Upper lobe of left lung (tissue), 6 donors: Measurements from ENCODE around the gene CD109. TPM values are rescaled to one million over a fixed set of nuclear protein-coding genes. Genes with fewer than 3 reads are reported as not detected.

Source experiments
- ATAC-seq, 2 donors: fragments of 200-7000 bp; cut with Tn5 transposase; one replicate each; pipeline ENCODE4 v1.9.1; 2022; ENCODE audit warnings: mild to moderate bottlenecking in 2 of 2, moderate library complexity in 2 of 2; ENCODE audit not compliant: low FRiP score in 2 of 2
- DNase-seq, 2 donors: peaks; one replicate each; pipeline ENCODE4 v3.0.0-alpha.2; 2019 to 2020
- H3K27ac ChIP-seq, 4 donors: fragments of 200-600 bp; sonication (generic); one replicate each; pipeline ENCODE4 v1.5.1; 2016 to 2019
- H3K27me3 ChIP-seq, 4 donors: fragments of 200-600 bp; sonication (generic); one replicate each; pipeline ENCODE4 v1.5.1; 2017 to 2019
- H3K36me3 ChIP-seq, 4 donors: fragments of 200-600 bp; sonication (generic); one replicate each; pipeline ENCODE4 v1.5.1; 2016 to 2019
- H3K4me1 ChIP-seq, 4 donors: fragments of 200-600 bp; sonication (generic); one replicate each; pipeline ENCODE4 v1.5.1; 2018 to 2019
- H3K4me3 ChIP-seq, 4 donors: fragments of 200-600 bp; sonication (generic); one replicate each; pipeline ENCODE4 v1.5.1; 2017 to 2019; ENCODE audit warnings: mild to moderate bottlenecking in 2 of 4, moderate library complexity in 1 of 4
- H3K9me3 ChIP-seq, 4 donors: fragments of 200-600 bp; sonication (generic); one replicate each; pipeline ENCODE4 v1.5.1; 2018 to 2019
- CTCF ChIP-seq, 6 experiments: fragments of 450-650 bp in 4 of 6; fragments of 200-600 bp in 2 of 6; sonication (generic) in 2 of 6; IDR thresholded peaks; one replicate each; pipeline ENCODE4 v1.5.1; 2016 to 2019; ENCODE audit warnings: antibody characterized with exemption in 6 of 6
- EP300 ChIP-seq, 4 donors: sonication (generic); formaldehyde crosslinking; IDR thresholded peaks; one replicate each; pipeline ENCODE4 v1.5.1; 2017; ENCODE audit warnings: antibody characterized with exemption in 4 of 4, control low read depth in 2 of 4
- POLR2A ChIP-seq, 4 donors: fragments of 450-650 bp; IDR thresholded peaks; one replicate each; pipeline ENCODE4 v1.5.1; 2016 to 2017; ENCODE audit warnings: antibody characterized with exemption in 4 of 4, mild to moderate bottlenecking in 2 of 4
- POLR2AphosphoS5 ChIP-seq, 2 donors: sonication (generic); formaldehyde crosslinking; IDR thresholded peaks; one replicate each; pipeline ENCODE4 v1.5.1; 2017; ENCODE audit warnings: antibody characterized with exemption in 2 of 2
- WGBS, 2 donors: methylation state at CpG; one replicate each; pipeline ENCODE4 v1.1.5; 2017 to 2018; 5-methylcytosine and 5-hydroxymethylcytosine counted together
- total RNA-seq, 6 donors: library from RNA; depleted of rRNA in 4 of 6; stranded (reverse); fragments of >200 nt in 4 of 6; gene quantifications; one replicate each; pipeline versions ENCODE4 v1.1.0 to v1.2.1, GENCODE V29; 2016 to 2021
- donor health status: DM: no; HTN: no; CAD: no; lungs with moderate emphysema.
- donor health status: DM: no; HTN: yes; CAD: no; lungs with severe emphysema.

CD109 gene
- total RNA-seq, 6 donors from 2014 or later = 4.2 to 25.5 (median 21.3) TPM

GRCh38 chr6:73743081-73743480 is 47.1 kb downstream of the CD109 start:
- Histone ChIP-seq H3K27me3 (no peaks in the 10 kb centered on the region), H3K9me3 (no peaks in the 10 kb centered on the region), H3K36me3 (no peaks in the 10 kb centered on the region), H3K4me1 (peaks cover 8 to 13% (median 9%) of the 10 kb centered on the region in 4 donors), H3K27ac (no peak overlapping the region), H3K4me3 (no peak overlapping the region)
- TF ChIP-seq EP300 (IDR thresholded peaks at IDR 0.05) = no peak
- TF ChIP-seq CTCF (IDR thresholded peaks at IDR 0.05) = no peak
- TF ChIP-seq POLR2A (IDR thresholded peaks at IDR 0.05) = no peak
- TF ChIP-seq POLR2AphosphoS5 (IDR thresholded peaks at IDR 0.05) = no peak
- ATAC-seq (no peak), DNase-seq (no peak)
- WGBS, 2 donors = 85 to 89% methylated on average over 3 of the region's 3 CpGs

- DNase-seq (no peak), ATAC-seq (no peak)
- Histone ChIP-seq H3K4me1 (peaks cover 6 to 13% (median 7%) of the 10 kb centered on the region in 4 donors), H3K9me3 (no peaks in the 10 kb centered on the region), H3K27ac (no peak overlapping the region), H3K4me3 (no peak overlapping the region), H3K27me3 (no peaks in the 10 kb centered on the region), H3K36me3 (no peaks in the 10 kb centered on the region)
- WGBS, 2 donors = 85 to 90% methylated on average over 3 of the region's 3 CpGs
- TF ChIP-seq CTCF (IDR thresholded peaks at IDR 0.05) (no peak), EP300 (IDR thresholded peaks at IDR 0.05) (no peak), POLR2AphosphoS5 (IDR thresholded peaks at IDR 0.05) (no peak), POLR2A (IDR thresholded peaks at IDR 0.05) (no peak)
Observed at GRCh38 chr6:73743556-73743955, 47.6 kb downstream of the CD109 start.

- no peak for DNase-seq
- Histone ChIP-seq H3K36me3 (no peaks in the 10 kb centered on the region), H3K9me3 (no peaks in the 10 kb centered on the region), H3K4me1 (peaks cover 0 to 13% (median 3%) of the 10 kb centered on the region in 4 donors), H3K4me3 (no peak overlapping the region), H3K27ac (no peak overlapping the region), H3K27me3 (no peaks in the 10 kb centered on the region)
- TF ChIP-seq CTCF (IDR thresholded peaks at IDR 0.05) (no peak), POLR2AphosphoS5 (IDR thresholded peaks at IDR 0.05) (no peak), EP300 (IDR thresholded peaks at IDR 0.05) (no peak), POLR2A (IDR thresholded peaks at IDR 0.05) (no peak)
- WGBS, 2 donors = 95% methylated on average over 1 of the region's 1 CpG
- no peak for ATAC-seq
Observed at GRCh38 chr6:73746787-73747186, 50.8 kb downstream of the CD109 start.

GRCh38 chr6:73747289-73747688 is 51.3 kb downstream of the CD109 start:
- peaks cover 0 to 13% (median 3%) of the 10 kb centered on the region in 4 donors for H3K4me1 ChIP-seq
- TF ChIP-seq POLR2A (IDR thresholded peaks at IDR 0.05) = no peak
- no peak for TF ChIP-seq POLR2AphosphoS5 (IDR thresholded peaks at IDR 0.05)
- DNase-seq (no peak), ATAC-seq (peak in 1 of 2 donors; percentile 58)
- no peak overlapping the region for H3K4me3 ChIP-seq
- 37 to 49% methylated on average over 2 of the region's 2 CpGs for WGBS, 2 donors
- H3K9me3 ChIP-seq = no peaks in the 10 kb centered on the region
- no peaks in the 10 kb centered on the region for H3K27me3 ChIP-seq
- H3K36me3 ChIP-seq = no peaks in the 10 kb centered on the region
- no peak overlapping the region for H3K27ac ChIP-seq

- WGBS, 2 donors = 73 to 80% methylated on average over 3 of the region's 3 CpGs
- ATAC-seq = no peak
- Histone ChIP-seq H3K27ac (no peak overlapping the region), H3K4me3 (no peak overlapping the region), H3K36me3 (no peaks in the 10 kb centered on the region), H3K27me3 (no peaks in the 10 kb centered on the region), H3K4me1 (no peaks in the 10 kb centered on the region), H3K9me3 (no peaks in the 10 kb centered on the region)
- DNase-seq = no peak
- no peak for TF ChIP-seq EP300 (IDR thresholded peaks at IDR 0.05)
- no peak for TF ChIP-seq POLR2AphosphoS5 (IDR thresholded peaks at IDR 0.05)
- TF ChIP-seq POLR2A (IDR thresholded peaks at IDR 0.05) = no peak
- no peak for TF ChIP-seq CTCF (IDR thresholded peaks at IDR 0.05)
Observed at GRCh38 chr6:73752943-73753342, 56.9 kb downstream of the CD109 start.
